Measurements from ENCODE around the gene CREG1.
"Not testable (repeated sequence)": the region's sequence is repeated elsewhere in the genome, so short reads cannot be mapped to it uniquely, and the experiment has no call there.

CREG1 gene

DNA sequence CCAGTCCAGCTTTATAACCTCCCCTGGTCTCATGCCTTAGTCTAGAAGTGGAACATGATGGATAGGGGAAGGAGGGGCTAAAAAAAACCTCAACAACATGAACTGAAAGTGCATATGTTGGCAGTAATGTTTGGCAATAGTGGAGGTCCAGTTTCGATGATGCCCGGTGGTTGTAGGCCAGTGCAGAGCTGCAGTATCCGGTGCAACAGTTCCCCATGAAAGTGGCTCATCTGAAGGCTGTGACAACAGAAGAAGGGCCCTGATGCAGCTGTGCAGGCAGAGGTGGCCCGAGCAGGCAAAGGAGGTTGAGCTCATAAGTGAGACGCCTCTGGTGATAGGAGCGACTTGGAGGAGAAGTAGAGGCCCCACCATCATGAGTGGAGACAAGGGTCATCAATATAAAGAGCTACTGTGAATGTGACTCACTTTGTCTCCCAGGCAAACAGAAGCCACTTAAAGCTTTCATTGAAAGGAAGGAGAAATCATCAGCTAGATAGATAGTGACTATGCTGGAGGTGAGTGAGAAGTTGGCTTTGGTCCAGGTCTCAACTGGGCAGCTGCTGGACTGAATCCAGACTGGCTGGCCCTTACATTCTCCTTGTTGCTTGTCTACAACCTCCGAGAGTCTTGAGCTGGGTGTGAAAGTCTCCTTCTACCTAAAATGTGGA is 10.2 kb upstream of the CREG1 start:
- peak; percentile 22 to 32 for DNase-seq

DNA sequence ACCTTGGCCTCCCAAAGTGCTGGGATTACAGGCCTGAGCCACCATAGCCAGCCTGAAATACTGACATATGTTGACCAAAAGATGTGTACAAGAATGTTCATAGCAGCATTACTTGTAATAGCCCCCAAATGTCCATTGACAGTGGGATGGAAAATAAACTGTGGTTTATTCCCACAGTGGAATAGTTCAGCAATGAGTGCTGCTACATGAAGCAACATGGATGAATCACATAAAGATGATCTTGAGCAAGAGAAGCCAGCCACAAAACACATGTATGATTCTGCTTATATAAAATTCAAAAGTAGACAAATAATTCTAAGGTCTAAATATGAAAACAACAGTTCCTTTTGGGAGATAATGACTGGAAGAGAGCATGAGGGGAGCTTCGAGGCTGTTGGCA is 9.1 kb upstream of the CREG1 start:
- no peak for DNase-seq

GRCh38 chr1:167561753-167562152 is 8.2 kb upstream of the CREG1 start:
- DNase-seq = no peak

DNA sequence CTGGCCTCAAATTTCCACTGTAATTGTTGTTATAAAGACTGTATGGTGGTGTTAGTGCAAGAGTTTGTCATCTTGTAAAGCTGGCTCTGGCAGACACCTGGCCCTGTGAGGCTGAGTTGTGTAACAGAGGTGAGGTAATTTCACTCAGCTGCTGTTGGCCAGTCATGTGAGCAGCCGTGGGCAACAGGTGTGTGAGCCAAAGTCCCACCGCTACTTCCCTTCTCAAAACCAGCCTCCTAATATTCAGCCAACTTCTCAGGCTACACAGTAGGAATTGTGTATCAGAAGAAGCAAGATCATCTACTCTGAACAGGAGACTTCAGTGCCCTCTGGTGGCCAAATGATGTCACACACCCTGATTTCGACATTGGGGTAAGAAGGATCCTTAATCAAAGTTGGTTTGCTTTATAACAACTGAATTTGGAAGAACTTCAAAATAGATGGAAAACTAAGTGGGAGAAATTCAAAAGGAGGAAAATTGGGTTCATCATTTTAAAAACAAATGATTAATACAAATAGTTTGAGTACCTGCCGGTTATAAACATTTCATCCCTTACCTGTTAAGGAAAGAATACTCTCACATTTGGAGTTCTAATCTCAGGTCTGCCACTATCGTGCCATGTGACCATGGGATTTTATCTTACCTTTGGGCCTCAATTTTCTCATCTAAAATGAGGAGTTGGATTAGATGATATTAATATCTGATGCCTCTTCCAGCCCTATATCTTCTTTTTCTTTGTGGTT is 2.6 kb upstream of the CREG1 start:
- DNase-seq = peak; percentile 53 to 65

GRCh38 chr1:167555072-167555471 is 1.5 kb upstream of the CREG1 start:
- not testable (repeated sequence) for DNase-seq

DNA sequence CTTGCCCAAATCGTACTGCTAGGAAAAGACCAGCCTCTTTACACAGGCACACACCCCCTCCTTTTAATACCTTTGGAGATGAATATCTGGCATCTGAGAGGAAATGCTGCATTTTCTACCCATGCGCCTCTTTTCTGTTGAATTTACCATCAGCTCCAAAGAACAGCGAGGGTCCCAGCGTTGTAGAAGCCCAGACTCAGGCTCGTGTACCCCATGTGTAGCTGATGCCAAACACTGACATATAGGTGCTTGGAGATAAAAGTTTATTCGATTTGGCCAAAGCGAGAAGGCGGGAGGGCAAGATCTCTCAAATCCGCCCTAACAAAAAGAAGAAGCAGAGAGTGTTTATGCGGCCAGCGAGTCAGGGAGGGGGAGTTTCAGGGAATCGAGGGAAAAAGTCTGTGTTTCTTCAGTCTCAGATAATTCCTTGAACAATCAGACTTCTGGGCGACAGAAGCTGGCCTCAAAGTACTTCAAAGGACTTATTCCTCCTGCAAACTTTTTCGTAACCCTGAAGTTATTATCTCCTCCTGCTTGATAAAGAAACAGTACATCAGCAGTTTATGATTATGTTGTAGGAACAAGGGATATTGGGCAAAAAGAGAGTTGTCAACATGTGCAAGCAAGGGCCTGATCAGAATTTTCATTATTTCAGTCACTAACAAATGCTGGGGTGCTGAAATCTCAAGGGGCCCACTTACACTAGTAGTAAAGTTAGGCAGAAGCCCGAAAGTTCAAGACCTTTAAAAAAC is 642 bp upstream of the CREG1 start:
- no peak for DNase-seq

- no peak for DNase-seq
Measured at GRCh38 chr1:167551362-167551761, 2.2 kb downstream of the CREG1 start.

DNA sequence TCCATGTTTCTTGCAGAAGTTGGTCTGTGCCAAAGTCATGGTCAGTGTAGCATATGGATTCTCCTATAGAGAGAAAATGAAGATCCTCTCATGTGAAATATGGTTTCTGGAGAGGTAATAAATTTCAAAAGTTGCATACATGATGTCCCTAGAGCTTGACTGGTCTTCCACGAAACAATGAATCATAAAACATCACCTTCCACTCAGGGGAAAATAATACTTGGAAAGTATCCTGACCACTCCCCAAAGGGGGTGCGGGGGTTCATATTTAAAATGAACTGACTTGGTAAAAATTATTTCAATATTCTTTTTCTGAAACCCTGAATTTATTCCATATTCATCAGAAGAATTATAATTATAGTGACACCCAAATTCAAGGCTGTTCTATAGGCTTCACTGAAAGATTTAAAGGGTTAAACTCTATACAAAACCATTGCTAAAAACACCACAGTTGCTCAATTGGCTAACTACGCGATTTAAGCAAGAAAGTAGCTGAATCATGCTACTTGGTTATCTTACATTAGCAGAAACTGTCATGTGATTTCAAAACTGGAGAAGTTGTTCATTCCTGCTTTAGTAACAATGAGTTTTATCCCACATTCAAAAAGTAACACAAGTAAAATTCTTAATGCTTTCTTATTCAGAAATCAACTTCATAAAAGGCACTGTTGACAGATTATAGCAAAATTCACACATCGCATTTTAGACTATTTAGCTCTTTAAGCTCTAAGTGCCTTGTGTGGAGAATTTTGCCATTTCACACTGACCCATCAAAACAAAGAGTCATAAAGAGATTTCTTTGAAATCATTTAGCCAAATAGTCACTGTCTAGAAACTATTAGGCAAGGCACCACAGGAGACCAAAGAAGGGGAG is 5.3 kb downstream of the CREG1 start:
- no peak for DNase-seq

DNA sequence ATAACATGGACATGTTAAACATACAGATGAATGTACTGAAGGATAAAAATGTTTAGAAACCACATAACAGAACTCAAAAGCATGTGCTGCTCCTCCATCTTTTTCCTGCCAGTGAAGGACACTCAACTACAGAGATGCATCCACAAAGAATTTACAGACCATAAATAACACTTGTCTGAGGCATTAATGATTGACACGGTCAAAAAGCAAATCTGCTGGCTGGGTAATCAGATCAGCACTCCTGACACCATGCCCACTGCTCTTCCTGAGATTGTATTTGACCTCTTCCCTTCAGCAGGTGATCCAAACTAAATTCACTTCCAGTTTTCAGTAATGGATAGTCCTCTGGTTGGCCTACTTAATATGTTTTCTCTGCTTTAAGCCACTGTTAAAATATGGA is 6.6 kb downstream of the CREG1 start:
- DNase-seq = no peak

DNA sequence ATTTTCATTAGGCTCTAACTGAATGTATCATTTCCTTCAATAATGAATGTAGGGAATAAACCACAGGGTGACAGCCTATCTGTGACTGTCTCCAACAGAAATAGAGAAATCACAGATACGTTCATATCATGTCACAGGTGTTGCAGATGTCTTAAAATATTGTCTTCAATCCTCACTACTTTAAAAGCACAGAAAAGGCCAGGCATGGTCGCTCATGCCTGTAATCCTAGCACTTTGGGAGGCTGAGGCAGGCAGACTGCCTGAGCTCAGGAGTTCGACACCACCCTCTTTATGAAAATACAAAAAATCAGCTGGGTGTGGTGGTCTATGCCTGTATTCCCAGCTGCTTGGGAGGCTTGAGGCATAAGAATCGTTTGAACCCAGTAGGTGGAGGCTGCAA is 8.2 kb downstream of the CREG1 start:
- no peak for DNase-seq

DNA sequence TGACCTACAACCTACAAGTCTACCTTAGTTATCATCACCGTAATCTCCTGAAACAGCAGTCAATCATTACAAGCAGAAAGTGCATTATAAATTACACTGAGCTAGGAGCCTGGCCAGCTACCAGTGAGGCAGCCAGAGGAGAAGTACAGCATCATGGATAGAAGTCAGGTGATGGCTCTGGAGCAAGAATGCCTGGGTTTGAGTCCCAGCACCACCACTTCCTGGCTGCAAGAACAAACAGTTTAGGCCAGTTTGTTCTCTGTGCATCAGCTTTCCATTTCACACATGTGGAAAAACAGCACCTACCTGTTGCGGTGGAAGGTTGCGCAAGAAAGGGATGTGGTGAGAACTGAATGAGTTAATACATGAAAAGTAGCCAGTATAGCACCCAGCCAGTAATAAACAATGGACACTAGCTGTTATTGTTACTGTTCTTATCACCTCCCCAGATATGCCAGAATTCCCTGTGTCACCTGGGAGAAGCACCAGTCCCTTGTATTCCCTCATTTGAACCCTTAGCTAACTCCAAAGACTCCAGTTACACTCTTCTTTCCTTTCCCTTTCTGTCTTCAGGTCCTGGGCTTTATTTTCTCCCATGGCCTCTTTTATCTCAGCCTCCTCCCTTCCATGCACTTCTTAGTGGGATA is 9.0 kb downstream of the CREG1 start:
- no peak for DNase-seq

GRCh38 chr1:167543199-167543990 is 10.2 kb downstream of the CREG1 start:
- DNase-seq = peak in 1 of 2 donors; percentile 9

- no peak for DNase-seq
Measured at GRCh38 chr1:167542109-167543032, 11.2 kb downstream of the CREG1 start.

GRCh38 chr1:167541610-167542009 is 12.0 kb downstream of the CREG1 start:
- no peak for DNase-seq

GRCh38 chr1:167541003-167541402 is 12.6 kb downstream of the CREG1 start:
- DNase-seq = no peak

GRCh38 chr1:167538657-167539056 is 14.9 kb downstream of the CREG1 start:
- no peak for DNase-seq

DNA sequence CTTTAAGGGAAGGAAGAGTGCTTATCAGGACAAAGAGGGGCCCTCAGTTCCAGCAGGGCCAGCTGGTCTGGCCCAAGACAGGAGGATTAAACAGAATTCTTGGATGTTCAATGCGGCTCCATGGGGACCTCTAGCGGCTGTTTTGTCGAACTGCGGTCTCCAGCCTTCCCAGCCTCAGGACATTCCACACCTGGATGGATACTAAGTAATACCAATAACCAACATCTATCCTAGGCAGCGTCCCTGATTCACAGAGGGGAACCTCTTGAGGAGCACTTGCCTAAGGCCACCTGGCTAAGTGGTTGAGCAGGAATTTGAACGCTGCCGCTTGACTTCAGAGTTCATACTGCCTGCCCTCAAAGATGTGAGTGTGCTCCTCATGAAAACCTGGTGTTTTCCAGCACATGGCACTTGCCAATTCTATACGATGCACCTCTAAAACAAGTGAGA is 19.7 kb downstream of the CREG1 start:
- peak; percentile 44 to 52 for DNase-seq

GRCh38 chr1:167532964-167533824 is 20.4 kb downstream of the CREG1 start:
- DNase-seq = no peak

DNA sequence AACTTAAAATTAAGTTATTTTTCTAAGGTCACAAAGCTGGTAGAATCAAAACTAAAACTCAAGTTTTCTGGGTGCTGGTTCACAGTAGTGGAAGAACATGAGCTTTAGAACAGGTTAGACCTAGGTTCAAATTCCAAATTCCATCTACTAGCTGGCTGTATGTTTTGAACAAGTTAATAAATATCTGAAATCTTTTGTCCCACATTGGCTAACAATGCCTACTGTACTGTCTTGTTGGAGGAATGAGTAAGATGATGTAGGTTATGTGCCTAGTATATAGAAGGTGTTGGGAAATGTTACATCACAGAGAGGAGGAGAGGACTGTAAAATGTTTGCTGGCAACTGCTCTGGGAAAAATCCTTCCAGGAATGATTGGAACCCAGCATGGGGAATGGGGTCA is 21.2 kb downstream of the CREG1 start:
- DNase-seq = no peak

Data from hippocampal formation (tissue), 2 donors.